GM18520 (cell line): Measurements from ENCODE around the gene OR2V2.
"Not testable (repeated sequence)": the region's sequence is repeated elsewhere in the genome, so short reads cannot be mapped to it uniquely, and the experiment has no call there.

ENCODE experiments used
- ATAC-seq: cut with Tn5 transposase; IDR thresholded peaks from one replicate; pipeline ENCODE4 v1.9.1; 2021; ENCODE audit not compliant: unreplicated experiment

OR2V2 gene

DNA sequence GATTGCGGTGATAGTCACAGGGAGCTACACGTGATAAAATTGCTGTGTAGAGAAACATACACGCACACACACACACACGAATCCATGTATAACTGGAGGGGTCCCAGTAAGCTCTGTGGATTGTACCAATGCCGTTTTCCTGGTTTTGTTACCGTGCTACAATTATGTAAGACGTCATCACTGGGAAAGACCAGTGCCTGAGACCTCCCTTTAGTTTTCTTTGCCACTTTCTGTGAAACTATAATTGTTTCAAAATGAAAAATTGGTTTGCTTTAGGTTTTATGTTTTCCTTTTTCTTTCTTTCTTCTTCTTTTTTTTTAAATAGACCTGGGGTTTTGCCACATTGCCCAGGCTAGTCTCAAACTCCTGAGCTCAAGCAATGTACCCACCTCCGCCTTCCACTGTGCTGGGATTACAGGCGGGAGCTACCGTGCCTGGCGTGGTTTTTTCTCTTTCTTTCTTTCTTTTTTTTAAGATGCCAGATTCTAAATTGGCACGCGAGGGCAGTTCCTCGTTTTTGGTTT is 21.3 kb downstream of the OR2V2 start:
- no peak for ATAC-seq

GRCh38 chr5:181169459-181170236 is 22.3 kb downstream of the OR2V2 start:
- ATAC-seq, result not testable (repeated sequence)

DNA sequence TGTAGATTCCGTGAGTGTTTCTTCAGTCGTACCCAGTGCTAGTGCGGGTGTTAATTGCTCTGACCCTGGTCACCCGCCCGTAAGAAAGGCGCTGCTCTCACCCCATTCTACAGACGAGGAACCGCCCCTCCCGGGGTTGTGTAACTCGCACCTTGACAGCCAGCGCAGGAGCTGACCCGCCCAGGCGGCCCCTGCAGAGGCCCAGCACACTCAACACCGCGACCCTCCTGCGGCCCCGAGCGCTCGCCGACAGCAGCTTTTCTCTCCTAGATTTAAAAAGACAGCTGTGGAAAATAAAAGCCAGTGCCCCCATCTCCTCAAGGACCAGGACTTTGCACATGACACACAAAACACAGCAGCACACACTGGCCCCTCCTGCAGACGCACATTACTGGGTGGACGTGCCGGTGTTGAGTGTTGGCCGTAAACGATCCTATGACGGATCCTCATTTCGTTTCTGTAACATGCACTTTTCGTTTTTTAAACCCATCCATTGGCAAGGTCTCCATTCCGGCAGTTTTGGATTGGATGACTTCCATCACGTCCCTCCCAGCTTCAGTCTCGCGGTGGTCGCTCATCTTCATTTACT is 22.9 kb downstream of the OR2V2 start:
- ATAC-seq, result no peak

- no peak for ATAC-seq
Measured at GRCh38 chr5:181170996-181171395, 23.6 kb downstream of the OR2V2 start.

DNA sequence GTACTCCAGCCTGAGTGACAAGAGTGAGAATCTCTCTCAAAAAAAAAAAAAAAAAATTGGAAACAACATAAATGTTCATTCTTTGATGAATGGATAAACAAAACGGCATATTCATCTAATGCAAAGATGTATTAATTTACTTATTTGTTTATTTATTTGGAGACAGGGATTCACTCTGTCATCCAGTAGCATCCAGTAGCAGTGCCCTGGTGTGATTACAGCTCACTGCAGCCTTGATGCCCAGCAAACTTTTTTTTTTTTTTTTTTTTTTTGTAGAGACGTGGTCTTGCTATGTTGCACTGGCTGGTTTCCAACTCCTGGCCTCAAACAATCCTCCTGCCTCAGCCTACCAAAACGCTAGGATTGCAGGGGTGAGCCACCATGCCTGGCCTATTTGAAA is 24.4 kb downstream of the OR2V2 start:
- no peak for ATAC-seq

- ATAC-seq, result no peak
Measured at GRCh38 chr5:181173027-181173419, 25.6 kb downstream of the OR2V2 start.

DNA sequence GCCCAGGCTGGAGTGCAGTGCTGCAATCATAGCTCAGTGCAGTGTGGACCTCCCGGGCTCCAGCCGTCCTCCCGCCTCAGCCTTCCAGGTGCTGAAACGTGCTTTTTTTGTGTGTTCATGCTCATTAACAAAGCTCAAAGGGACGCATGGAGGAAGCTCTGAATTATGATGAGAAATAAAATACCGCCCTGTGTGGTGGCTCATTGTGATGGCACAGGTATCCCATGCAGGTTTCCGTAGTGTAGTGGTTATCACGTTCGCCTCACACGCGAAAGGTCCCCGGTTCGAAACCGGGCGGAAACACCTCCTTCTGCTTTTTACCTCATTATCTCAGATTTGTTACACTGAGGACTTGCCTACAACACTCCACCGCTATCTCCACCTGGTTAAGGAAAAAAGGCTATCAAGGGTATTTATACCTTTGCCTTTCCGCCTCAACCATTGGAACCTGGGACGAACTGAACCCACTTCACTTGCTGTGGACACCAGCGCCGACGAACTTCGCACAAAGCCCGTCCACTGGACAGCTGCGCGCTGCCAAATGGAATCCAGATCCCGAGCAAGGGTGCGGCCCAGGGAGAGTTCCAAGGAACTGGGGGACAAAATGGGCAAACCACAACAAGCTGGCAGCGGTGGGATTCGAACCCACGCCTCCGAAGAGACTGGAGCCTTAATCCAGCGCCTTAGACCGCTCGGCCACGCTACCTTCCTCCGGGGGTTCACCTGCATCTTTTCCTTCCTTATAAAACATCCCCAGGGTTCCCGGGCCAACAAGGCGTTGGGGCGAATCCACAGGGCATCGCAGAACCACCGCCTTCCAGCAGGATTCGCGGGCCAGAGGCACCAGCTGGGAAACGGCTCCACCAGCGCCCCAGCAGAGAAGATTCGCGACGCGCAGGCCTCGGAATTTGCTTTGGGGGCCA is 26.3 kb downstream of the OR2V2 start:
- no peak for ATAC-seq

DNA sequence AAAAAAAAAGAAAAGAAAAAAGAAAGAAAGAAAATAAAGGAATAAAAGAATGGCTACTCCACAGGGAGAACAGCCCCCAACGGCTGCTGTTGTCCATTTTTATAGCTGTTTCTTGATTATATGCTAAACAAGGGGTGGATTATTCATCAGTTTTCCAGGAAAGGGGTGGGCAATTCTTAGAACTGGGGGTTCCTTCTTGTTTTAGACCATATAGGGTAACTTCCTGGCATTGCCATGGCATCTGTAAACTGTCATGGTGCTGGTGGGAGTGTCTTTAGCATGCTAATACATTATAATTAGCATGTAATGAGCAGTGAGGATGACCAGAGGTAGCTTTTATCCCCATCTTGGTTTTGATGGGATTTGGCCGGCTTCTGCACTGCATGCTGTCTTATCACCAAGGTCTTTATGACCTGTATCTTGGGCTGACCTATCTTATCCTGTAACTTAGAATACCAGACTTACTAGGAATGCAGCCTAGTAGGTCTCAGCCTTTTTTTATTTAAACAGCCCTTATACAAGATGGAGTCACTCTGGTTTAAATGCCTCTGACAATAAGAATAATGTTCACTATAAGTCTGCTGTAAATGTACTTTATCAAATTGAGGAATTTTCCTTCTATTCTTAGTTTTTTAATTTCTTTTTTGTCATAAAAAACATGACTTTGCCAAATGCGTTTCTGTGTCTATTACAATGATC is 29.0 kb downstream of the OR2V2 start:
- no peak for ATAC-seq

DNA sequence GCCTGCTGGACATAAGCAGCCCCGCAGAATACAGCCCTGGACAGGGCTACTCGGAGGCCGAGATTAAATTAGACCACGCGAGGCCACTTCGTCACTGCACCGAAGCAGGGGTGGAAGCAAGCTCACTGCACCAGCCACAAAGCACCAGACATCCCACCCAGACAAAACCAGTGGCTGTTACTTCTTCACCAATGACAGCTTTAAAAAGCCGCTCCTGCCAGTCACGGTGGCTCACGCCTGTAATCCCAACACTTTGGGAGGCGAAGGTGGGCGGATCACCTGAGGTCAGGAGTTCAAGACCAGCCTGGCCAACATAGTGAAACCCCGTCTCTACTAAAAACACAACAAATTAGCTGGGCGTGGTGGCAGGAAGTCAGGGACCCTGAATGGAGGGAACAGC is 30.2 kb downstream of the OR2V2 start:
- not testable (repeated sequence) for ATAC-seq

GRCh38 chr5:181181650-181182565 is 34.5 kb downstream of the OR2V2 start:
- ATAC-seq, result no peak

- ATAC-seq, result no peak
Measured at GRCh38 chr5:181182651-181183050, 35.3 kb downstream of the OR2V2 start.

GRCh38 chr5:181184845-181185216 is 37.4 kb downstream of the OR2V2 start:
- ATAC-seq, result no peak

DNA sequence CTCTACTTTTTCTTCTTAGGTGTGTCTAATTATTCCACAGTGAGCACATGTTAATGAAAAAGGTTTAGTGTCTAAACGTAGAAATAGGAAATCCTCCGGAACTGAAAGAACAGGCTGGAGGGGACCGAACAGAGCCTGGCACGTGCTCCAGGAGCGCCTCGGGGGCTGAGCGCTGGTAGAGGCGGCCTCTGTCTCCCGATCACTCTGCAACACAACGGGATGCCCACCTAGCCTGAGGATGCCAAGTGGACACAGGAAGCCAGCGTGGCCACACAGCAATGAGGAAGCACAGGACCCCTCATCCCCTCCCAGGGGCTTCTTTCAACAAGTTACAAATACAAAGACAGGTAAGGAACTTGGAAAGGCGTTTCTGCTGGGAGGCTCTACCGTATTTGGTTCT is 38.2 kb downstream of the OR2V2 start:
- ATAC-seq, result no peak

- ATAC-seq, result no peak
Measured at GRCh38 chr5:181186022-181186421, 38.6 kb downstream of the OR2V2 start.

- no peak for ATAC-seq
Measured at GRCh38 chr5:181186986-181187499, 39.7 kb downstream of the OR2V2 start.

DNA sequence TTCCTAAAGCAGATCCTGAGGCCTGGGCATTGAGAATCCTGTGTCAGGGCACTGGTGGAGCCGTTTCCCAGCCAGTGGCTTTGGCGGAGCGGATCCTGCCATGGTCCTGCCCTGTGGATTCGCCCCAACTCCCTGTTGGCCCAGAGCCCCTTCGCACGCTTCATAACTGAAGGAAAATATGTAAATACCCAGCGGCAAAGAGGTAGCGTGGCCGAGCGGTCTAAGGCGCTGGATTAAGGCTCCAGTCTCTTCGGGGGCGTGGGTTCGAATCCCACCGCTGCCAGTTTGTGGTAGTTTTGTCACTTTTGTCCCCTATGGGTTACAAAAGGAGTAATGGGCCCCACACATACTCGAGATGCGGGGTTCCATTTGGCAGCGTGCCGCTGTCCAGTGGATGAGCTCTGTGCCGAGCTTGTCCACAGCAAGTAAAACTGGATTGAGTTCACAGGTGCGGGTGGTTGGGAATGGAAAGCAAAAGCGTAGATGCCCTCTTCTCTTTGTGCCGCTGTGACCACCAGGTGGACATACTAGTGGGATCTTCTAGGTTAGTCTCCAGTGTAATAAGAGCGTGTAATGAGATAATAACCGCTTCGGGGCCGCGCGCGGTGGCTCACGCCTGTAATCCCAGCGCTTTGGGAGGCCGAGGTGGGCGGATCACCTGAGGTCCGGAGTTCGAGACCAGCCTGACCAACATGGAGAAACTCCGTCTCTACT is 40.3 kb downstream of the OR2V2 start:
- no peak for ATAC-seq

DNA sequence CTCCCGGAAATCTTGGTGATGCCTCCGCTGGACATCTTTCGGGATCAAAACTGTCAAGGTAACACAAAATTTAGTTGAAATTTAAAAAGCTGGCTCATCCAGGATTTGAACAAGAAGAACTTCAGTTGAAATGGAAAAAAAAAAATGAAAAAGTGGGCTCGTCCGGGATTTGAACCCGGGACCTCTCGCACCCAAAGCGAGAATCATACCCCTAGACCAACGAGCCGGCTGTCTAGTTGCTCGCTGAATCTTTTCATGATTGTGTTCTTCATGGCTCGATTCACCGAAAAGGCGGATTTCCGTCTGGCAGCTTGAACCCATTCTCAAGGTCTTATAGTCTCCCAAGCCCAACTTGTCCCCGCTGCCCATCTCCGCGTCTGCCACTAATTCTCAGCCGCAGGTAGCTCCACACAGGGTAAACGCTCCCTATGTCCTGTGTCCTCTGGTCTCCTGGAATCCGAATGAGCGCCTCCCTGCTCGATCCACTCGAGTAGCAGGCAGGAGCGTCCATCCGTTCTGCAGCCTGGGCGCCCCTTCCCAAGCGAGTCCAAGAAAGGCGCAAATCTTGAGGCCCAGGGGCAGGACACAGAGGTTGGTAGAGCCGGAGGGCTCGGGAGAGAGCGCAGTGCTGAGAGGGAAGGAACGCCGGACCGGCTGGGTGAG is 41.4 kb downstream of the OR2V2 start:
- no peak for ATAC-seq

- no peak for ATAC-seq
Measured at GRCh38 chr5:181189363-181189961, 42.1 kb downstream of the OR2V2 start.
